ENCODE results near the gene TOX2. TPM values are rescaled to one million over a fixed set of nuclear protein-coding genes. Genes with fewer than 3 reads are reported as not detected.

TOX2 gene
- total RNA-seq, 1 experiment from 2014 or later: 1.7 TPM

- H2BK120ac ChIP-seq (ENCODE audit: low read depth, low read length, poor library complexity, severe bottlenecking): no peak overlapping the region
- H2AK5ac ChIP-seq (ENCODE audit: insufficient read length, low read length): no peak overlapping the region
- no peak overlapping the region for H2BK12ac ChIP-seq (ENCODE audit: insufficient read length, low read depth, low read length)
- Mint-ChIP-seq H3K4me3 (no peak overlapping the region), H3K9me3 (no peaks in the 10 kb centered on the region; a peak in 1 of 5 replicates), H3K27me3 (ENCODE audit: low read depth) (no peaks in the 10 kb centered on the region; the same call in 1 of the 2 replicates), H3K27ac (no peak overlapping the region), H3K4me1 (peaks cover 38 to 46% of the 10 kb centered on the region in 2 experiments), H3K36me3 (ENCODE audit: insufficient read depth in 1 of 3, low read depth in 3 of 3) (no peaks in the 10 kb centered on the region)
- no peaks in the 10 kb centered on the region for H3K9me3 ChIP-seq (ENCODE audit: control insufficient read depth, low read depth, low read length)
- no peak overlapping the region for H3K4me2 ChIP-seq (ENCODE audit: insufficient read depth, insufficient read length, low read length)
- no CpG with 5 or more reads among the region's 9 CpGs for WGBS (ENCODE audit: extremely low coverage, insufficient read length, low lambda C conversion rate)
- H3K27me3 ChIP-seq (ENCODE audit: insufficient read depth, low read length): no peaks in the 10 kb centered on the region
- no peak overlapping the region for H2BK5ac ChIP-seq (ENCODE audit: insufficient read length, low read length)
- H4K20me1 ChIP-seq (ENCODE audit: control insufficient read depth, insufficient read depth, insufficient read length): no peaks in the 10 kb centered on the region
- no peak overlapping the region for H2BK15ac ChIP-seq (ENCODE audit: low read depth, low read length)
- H3K18ac ChIP-seq (ENCODE audit: insufficient read length, low read depth, low read length): no peak overlapping the region
- H3T11ph ChIP-seq (ENCODE audit: low read length): no peak overlapping the region
- H3K79me2 ChIP-seq (ENCODE audit: insufficient read depth, low read length): no peaks in the 10 kb centered on the region
- no peaks in the 10 kb centered on the region for H3K23me2 ChIP-seq (ENCODE audit: insufficient read length, low read depth, low read length, poor library complexity, severe bottlenecking)
- H4K5ac ChIP-seq (ENCODE audit: insufficient read length, low read depth, low read length): no peak overlapping the region
- H4K8ac ChIP-seq (replicated peaks; ENCODE audit: insufficient read length, low read depth, low read length): no peak overlapping the region
- H3K27ac ChIP-seq (ENCODE audit: insufficient read length, low read depth, low read length): no peak overlapping the region
- no peak overlapping the region for H4K91ac ChIP-seq (ENCODE audit: insufficient read length, low read depth, low read length)
- H3K4me1 ChIP-seq (ENCODE audit: insufficient read depth, low read length): peaks cover 7% of the 10 kb centered on the region; the same call in 1 of the 2 replicates
- H3K23ac ChIP-seq (ENCODE audit: insufficient read length, low read depth, low read length): no peak overlapping the region
- H2AFZ ChIP-seq (ENCODE audit: low read length): no peak overlapping the region
- H3K4ac ChIP-seq (ENCODE audit: low read depth, low read length): no peak overlapping the region
- H3K79me1 ChIP-seq (ENCODE audit: insufficient read depth, low read depth, low read length, poor library complexity, severe bottlenecking): no peaks in the 10 kb centered on the region
- H3K56ac ChIP-seq (ENCODE audit: insufficient read length, low read depth, low read length): no peak overlapping the region
- TF ChIP-seq CTCF (conservative IDR thresholded peaks at IDR 0.05): no peak
- H3K14ac ChIP-seq (ENCODE audit: insufficient read depth, low read length): no peak overlapping the region
- H3K9ac ChIP-seq (ENCODE audit: extremely low read depth, insufficient read length, low read length): no peak overlapping the region
- no peak overlapping the region for H2BK20ac ChIP-seq (ENCODE audit: low read depth, low read length, poor library complexity, severe bottlenecking)
- DNase-seq: no peak
Measured at GRCh38 chr20:43946659-43947315, 32.1 kb downstream of the TOX2 start.
